C4-2B (cell line): ENCODE data around the gene SLC8B1.

ENCODE experiments used
- ZFX ChIP-seq: fragments of 450-650 bp; IDR thresholded peaks from 2 replicates; pipeline ENCODE4 v1.6.1; 2017
- TF ChIP-seq, protein P1 (sequence below): fragments of 450-650 bp; conservative IDR thresholded peaks from 2 replicates; pipeline ENCODE4 v1.5.1; 2017; ENCODE audit warnings: mild to moderate bottlenecking

DNA sequence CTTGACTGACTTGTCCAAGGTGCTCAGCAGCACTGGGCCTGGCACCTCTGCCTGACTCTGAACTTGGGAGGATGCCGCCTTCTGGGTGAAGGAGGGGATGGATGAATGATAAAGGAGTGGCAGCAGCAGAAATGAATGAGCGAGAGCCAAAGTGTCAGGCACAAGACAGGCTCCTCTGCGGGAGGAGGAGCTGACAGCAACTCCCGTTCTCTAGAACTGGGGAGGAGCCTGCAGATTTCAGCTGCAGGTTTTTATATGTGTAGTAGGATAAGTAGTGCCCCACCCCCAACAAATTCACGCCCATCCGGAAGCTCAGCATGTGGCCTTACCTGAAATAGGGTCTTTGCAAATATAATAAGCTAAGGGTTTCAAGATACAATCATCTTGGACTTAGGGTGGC lies 33.1 kb downstream of the SLC8B1 start:
- TF ChIP-seq, protein P1, sequence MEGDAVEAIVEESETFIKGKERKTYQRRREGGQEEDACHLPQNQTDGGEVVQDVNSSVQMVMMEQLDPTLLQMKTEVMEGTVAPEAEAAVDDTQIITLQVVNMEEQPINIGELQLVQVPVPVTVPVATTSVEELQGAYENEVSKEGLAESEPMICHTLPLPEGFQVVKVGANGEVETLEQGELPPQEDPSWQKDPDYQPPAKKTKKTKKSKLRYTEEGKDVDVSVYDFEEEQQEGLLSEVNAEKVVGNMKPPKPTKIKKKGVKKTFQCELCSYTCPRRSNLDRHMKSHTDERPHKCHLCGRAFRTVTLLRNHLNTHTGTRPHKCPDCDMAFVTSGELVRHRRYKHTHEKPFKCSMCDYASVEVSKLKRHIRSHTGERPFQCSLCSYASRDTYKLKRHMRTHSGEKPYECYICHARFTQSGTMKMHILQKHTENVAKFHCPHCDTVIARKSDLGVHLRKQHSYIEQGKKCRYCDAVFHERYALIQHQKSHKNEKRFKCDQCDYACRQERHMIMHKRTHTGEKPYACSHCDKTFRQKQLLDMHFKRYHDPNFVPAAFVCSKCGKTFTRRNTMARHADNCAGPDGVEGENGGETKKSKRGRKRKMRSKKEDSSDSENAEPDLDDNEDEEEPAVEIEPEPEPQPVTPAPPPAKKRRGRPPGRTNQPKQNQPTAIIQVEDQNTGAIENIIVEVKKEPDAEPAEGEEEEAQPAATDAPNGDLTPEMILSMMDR: no peak
- TF ChIP-seq ZFX: no peak
